Measurements from ENCODE around the gene ITLN2. TPM values are rescaled to one million over a fixed set of nuclear protein-coding genes. Genes with fewer than 3 reads are reported as not detected.
"Not testable (repeated sequence)": the region's sequence is repeated elsewhere in the genome, so short reads cannot be mapped to it uniquely, and the experiment has no call there.

Gene ITLN2
- polyA plus RNA-seq, 2 of the 4 experiments (the other 2 are of a cell fraction): 0.22 to 0.30 TPM

- H3K9me3 ChIP-seq; ATAC-seq; POLR2A ChIA-PET; H3K4me3 ChIP-seq; FAIRE-seq; TF ChIP-seq FOSL2 (IDR thresholded peaks at IDR 0.05): not testable (repeated sequence)
- H3K27ac ChIP-seq: peak overlapping the region; percentile 59 to 77
- peaks cover 63% of the 10 kb centered on the region for H3K4me1 ChIP-seq
- 23% methylated on average over 5 of the region's 7 CpGs for WGBS (ENCODE audit: missing lambda C conversion rate)
- CTCF ChIA-PET: interaction anchor here (1.6 to 6.3 kb wide), 2 partner anchors 111 to 269 kb away, joined by 5 to 149 read pairs; no protein-coding TSS in a partner anchor
- peak in 1 of 2 experiments; percentile 64 for DNase-seq (ENCODE audit: low read depth in 1 of 2, low spot score in 1 of 2)
- H3K4me2 ChIP-seq: peak overlapping the region; percentile 22
- TF ChIP-seq HOXB13 (CRISPR knock-in tag; IDR thresholded peaks at IDR 0.05; ENCODE audit: low read depth) (peak; percentile 95; the same call in 1 of the 2 replicates), MAX (IDR thresholded peaks at IDR 0.05) (peak; percentile 84), FOXS1 (CRISPR knock-in tag; IDR thresholded peaks at IDR 0.05) (peak; percentile 97), NPAS2 (CRISPR knock-in tag; IDR thresholded peaks at IDR 0.05; ENCODE audit: borderline replicate concordance) (peak; percentile 70), FOSL2 (CRISPR knock-in tag; IDR thresholded peaks at IDR 0.05) (peak; percentile 28; the same call in 1 of the 2 replicates), ZSCAN20 (CRISPR knock-in tag; IDR thresholded peaks at IDR 0.05) (peak; percentile 95), FOSB (CRISPR knock-in tag; IDR thresholded peaks at IDR 0.05) (peak; percentile 88), HOXA7 (CRISPR knock-in tag; IDR thresholded peaks at IDR 0.05) (peak; percentile 69; the same call in 1 of the 2 replicates), EHF (CRISPR knock-in tag; IDR thresholded peaks at IDR 0.05) (peak; percentile 97), HEYL (CRISPR knock-in tag; IDR thresholded peaks at IDR 0.05) (peak; percentile 81), ZNF302 (CRISPR knock-in tag; IDR thresholded peaks at IDR 0.05) (peak; percentile 98), HOXB5 (CRISPR knock-in tag; IDR thresholded peaks at IDR 0.05) (peak; percentile 97)
- TF ChIP-seq, protein P1, sequence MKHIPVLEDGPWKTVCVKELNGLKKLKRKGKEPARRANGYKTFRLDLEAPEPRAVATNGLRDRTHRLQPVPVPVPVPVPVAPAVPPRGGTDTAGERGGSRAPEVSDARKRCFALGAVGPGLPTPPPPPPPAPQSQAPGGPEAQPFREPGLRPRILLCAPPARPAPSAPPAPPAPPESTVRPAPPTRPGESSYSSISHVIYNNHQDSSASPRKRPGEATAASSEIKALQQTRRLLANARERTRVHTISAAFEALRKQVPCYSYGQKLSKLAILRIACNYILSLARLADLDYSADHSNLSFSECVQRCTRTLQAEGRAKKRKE (CRISPR knock-in tag; IDR thresholded peaks at IDR 0.05; ENCODE audit: low read depth): peak; percentile 95
These were observed 5.3 kb downstream of the ITLN2 start for GRCh38 chr1:160949216-160949880.

GRCh38 chr1:160947174-160947759 is 7.3 kb downstream of the ITLN2 start:
- FAIRE-seq, H3K4me3 ChIP-seq, H3K9me3 ChIP-seq, ATAC-seq, POLR2A ChIA-PET: not testable (repeated sequence)
- CTCF ChIA-PET: interaction anchor here (0.7 kb wide), 1 partner anchor 113 kb away, joined by 3 read pairs; no protein-coding TSS in a partner anchor
- Histone ChIP-seq H3K4me1 (peaks cover 60% of the 10 kb centered on the region), H3K4me2 (peak overlapping the region; percentile 40; the same call in 2 of the 3 replicates), H3K27ac (peak overlapping the region; percentile 49 to 77; a peak in 4 of 6 replicates)
- peak in 1 of 2 experiments; percentile 27 for DNase-seq (ENCODE audit: low read depth in 1 of 2, low spot score in 1 of 2)
- 56% methylated on average over 7 of the region's 7 CpGs for WGBS (ENCODE audit: missing lambda C conversion rate)

DNA sequence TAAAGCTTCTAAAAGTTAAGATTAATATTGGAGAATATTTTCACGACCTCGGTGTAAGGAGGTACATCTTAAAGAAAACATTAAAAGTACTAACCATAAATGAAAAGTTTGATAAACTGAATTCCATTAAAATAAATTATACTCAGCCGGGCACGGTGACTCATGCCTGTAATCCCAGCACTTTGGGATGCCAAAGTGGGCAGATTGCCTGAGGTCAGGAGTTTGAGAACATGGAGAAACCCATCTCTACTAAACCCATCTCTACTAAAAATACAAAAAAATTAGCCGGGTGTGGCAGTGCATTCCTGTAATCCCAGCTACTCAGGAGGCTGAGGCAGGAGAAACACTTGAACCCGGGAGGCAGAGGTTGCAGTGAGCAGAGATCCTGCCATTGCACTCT is 8.7 kb downstream of the ITLN2 start:
- CTCF ChIA-PET: interaction anchor here (0.7 to 1.3 kb wide), 4 partner anchors 9 to 399 kb away, joined by 3 to 11 read pairs (median 6); partner anchors contain the start of gene ITLN2
- not testable (repeated sequence) for FAIRE-seq; H3K4me3 ChIP-seq; H3K9me3 ChIP-seq; DNase-seq (ENCODE audit: low read depth in 1 of 2, low spot score in 1 of 2); ATAC-seq; TF ChIP-seq FOSL2 (IDR thresholded peaks at IDR 0.05)
- Histone ChIP-seq H3K4me2 (peak overlapping the region; percentile 8), H3K27ac (peak overlapping the region; percentile 52 to 58; a peak in 4 of 6 replicates), H3K4me1 (peaks cover 56% of the 10 kb centered on the region)
- WGBS (ENCODE audit: missing lambda C conversion rate): 45% methylated on average over 6 of the region's 6 CpGs
- POLR2A ChIA-PET: interaction anchor here (0.7 kb wide), 1 partner anchor 74 kb away, joined by 3 read pairs; no protein-coding TSS in a partner anchor
- peak; percentile 33; the same call in 1 of the 2 replicates for TF ChIP-seq FOSL2 (CRISPR knock-in tag; IDR thresholded peaks at IDR 0.05)

DNA sequence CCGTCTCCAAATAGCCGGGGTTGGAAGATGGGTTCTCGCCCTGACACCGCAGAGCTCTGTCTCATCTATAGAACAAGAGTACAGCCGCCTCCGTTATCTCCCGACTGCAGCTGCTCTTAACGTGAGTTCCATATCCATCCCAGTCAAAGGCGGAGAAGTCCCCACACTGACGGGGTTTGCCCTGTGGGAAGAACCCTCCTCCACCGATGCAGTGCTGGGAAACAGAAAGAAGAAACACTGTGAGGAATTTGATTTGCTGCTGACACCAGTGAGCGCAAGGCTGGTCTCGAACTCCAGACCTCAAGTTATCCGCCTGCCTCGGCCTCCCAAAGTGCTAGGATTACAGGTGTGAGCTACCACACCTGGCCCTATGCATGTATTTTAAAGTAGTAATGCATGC is 9.5 kb downstream of the ITLN2 start:
- POLR2A ChIA-PET: interaction anchor here (0.7 kb wide), 1 partner anchor 75 kb away, joined by 3 read pairs; no protein-coding TSS in a partner anchor
- Histone ChIP-seq H3K9me3 (no peaks in the 10 kb centered on the region), H3K27ac (peak overlapping the region; percentile 14 to 52; a peak in 2 of 6 replicates), H3K4me1 (peaks cover 48% of the 10 kb centered on the region), H3K4me2 (no peak overlapping the region), H3K4me3 (no peak overlapping the region)
- CTCF ChIA-PET: interaction anchor here (0.6 to 1.6 kb wide), 5 partner anchors 9 to 219 kb away, joined by 3 to 11 read pairs (median 7); partner anchors contain the start of gene ITLN2
- FAIRE-seq (no peak), ATAC-seq (no peak), DNase-seq (ENCODE audit: low read depth in 1 of 2, low spot score in 1 of 2) (no peak)
- WGBS (ENCODE audit: missing lambda C conversion rate): 93% methylated on average over 15 of the region's 15 CpGs
- TF ChIP-seq HDAC2 (IDR thresholded peaks at IDR 0.05): no peak
- no peak for TF ChIP-seq BHLHE40 (IDR thresholded peaks at IDR 0.05; ENCODE audit: low read depth, low read length)
- TF ChIP-seq KDM5A (IDR thresholded peaks at IDR 0.05): no peak
- TF ChIP-seq ESRRA (IDR thresholded peaks at IDR 0.05; ENCODE audit: borderline replicate concordance, low read length): no peak
- no peak for TF ChIP-seq RAD21 (conservative IDR thresholded peaks at IDR 0.05 in 1 of 2, IDR thresholded peaks at IDR 0.05 in 1 of 2)
- no peak for TF ChIP-seq MYC (IDR thresholded peaks at IDR 0.05; ENCODE audit: borderline replicate concordance, low read length)
